Measurements from ENCODE around the gene H19.

The H19 gene

GRCh38 chr11:1982873-1983600 lies 14.6 kb downstream of the H19 start:
- DNase-seq (ENCODE audit: low spot score): no peak

GRCh38 chr11:1979607-1980006 lies 18.0 kb downstream of the H19 start:
- no peak for DNase-seq (ENCODE audit: low spot score)

- no peak for DNase-seq (ENCODE audit: low spot score)
Observed at GRCh38 chr11:1978720-1979473, 18.7 kb downstream of the H19 start.

- DNase-seq (ENCODE audit: low spot score): no peak
Observed at GRCh38 chr11:1975185-1975584, 22.5 kb downstream of the H19 start.

GRCh38 chr11:1970956-1971355 lies 26.7 kb downstream of the H19 start:
- DNase-seq (ENCODE audit: low spot score): no peak

- DNase-seq (ENCODE audit: low spot score): no peak
Observed at GRCh38 chr11:1969776-1970175, 27.9 kb downstream of the H19 start.

GRCh38 chr11:1969035-1969434 lies 28.6 kb downstream of the H19 start:
- DNase-seq (ENCODE audit: low spot score): no peak

- DNase-seq (ENCODE audit: low spot score): no peak
Observed at GRCh38 chr11:1968454-1969002, 29.1 kb downstream of the H19 start.

- DNase-seq (ENCODE audit: low spot score): no peak
Observed at GRCh38 chr11:1967641-1968225, 29.9 kb downstream of the H19 start.

DNA sequence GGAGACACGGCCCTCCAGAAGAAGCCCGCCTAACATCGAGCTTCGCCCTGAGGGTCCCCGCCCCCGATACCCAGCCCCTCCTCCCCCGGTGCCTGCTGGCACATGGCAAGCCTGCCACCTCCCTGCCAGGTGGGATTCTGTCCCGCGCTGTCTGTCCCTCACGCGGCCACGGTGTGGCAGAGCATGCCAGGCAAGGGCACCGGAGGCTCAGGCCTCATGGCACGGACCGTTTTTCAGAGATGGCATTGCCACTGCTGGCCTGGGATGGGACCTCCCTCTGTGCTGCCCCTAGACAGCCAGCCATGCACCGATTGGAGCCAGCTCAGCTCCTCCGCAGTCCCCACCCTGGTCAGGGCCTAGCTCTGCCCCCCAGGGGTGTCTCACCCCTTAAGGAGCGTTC lies 31.1 kb downstream of the H19 start:
- DNase-seq (ENCODE audit: low spot score): no peak

DNA sequence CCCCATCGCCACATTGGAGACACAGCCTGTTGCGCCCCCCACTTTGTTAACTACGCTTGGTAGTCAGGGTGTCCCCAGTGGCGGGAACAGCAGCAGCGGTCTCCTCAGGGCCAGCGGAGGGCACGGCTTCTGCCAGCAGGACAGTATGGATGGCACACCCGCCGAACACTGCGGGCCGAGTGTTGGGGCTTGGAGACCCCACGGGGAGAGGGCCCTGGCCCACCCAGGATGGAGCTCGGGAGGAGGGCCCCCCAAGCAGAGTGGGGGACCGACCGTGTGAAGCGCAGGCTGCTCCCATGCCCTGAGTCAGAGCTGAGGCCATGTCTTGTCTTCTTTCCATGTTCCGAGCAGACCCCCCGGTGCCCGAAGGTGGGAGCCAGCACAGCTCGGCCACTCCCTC lies 32.7 kb downstream of the H19 start:
- DNase-seq (ENCODE audit: low spot score): no peak

GRCh38 chr11:1964348-1964747 lies 33.3 kb downstream of the H19 start:
- no peak for DNase-seq (ENCODE audit: low spot score)

DNA sequence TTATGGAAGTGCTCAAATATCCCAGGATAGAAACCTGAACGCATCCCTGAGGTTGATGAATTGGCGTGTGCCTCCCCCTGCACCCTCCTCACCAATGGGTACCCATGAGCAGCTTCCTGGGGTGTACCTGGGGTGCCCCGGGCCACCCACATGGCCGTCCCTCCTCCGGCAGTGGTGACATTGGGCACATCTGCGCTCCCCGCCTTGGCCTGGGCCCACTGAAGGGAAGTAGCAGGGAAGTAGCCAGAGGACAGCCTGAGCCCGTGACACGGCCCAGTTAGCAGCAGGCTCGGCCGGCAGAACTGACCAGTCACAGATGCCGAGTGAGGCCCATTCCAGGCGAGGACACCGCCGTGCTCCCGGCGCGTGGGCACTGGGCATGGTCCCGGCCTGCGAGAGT lies 33.8 kb downstream of the H19 start:
- DNase-seq (ENCODE audit: low spot score): no peak

DNA sequence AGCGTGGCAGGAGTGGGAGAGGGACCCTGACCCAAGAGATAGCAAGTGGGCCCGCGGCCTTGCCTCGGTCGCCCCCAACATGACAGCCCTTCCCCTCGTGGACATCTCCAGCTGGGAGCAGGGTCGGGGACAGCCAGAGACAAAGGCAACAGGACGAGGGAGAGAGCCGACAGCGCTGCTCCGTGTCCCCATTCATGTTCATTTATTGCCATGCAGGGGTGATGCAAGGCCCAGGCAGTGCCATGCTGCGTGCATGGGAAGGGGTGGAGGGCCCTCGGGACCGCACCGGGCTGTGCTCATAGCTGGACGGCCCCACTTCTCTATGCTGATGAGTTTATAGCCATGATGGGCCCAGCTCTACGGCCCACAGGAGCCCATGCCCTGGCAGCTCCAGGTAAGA lies 37.9 kb downstream of the H19 start:
- no peak for DNase-seq (ENCODE audit: low spot score)

- no peak for DNase-seq (ENCODE audit: low spot score)
Observed at GRCh38 chr11:1958367-1958766, 39.3 kb downstream of the H19 start.

DNA sequence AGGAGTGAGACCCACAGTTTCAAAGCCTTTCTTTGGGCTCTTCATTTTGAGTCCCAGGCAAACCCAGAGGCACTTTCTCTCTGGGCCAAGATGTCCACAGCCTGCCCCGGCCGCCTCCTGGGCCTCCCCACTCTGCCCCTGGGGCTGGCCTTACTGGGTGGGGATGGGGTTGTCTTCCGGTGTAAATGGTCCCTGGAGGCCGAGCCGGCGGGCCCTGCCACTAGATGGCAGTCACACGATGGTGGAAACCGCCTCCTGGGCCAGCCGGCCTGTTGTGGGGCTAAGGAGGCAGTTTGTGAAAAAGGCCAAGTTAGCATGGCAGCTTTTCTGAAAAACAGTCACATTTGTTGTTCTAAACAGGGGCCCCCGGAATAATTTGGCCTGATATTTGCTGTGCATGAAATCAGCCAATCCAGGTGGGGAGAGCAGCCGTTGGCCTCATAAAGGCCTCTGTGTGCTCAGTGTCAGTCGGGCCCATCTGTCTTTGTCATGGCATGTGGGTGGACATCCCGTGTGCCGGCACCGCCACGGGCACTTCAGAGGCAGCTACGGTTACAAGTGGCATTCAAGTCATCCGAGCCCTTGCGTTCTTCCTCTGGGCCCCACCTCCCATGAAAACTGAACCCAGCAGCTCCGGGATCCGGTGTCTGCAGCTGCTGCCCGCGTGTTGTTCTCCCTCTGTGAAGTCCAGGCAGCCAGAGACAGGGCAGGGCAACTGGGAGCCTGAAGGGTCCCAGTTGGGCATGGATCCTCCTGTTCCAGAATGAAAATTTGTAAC lies 44.0 kb downstream of the H19 start:
- no peak for DNase-seq (ENCODE audit: low spot score)

- DNase-seq (ENCODE audit: low spot score): no peak
Observed at GRCh38 chr11:1952806-1953482, 44.7 kb downstream of the H19 start.

GRCh38 chr11:1949922-1950321 lies 47.7 kb downstream of the H19 start:
- DNase-seq (ENCODE audit: low spot score): no peak

GRCh38 chr11:1949302-1949701 lies 48.3 kb downstream of the H19 start:
- no peak for DNase-seq (ENCODE audit: low spot score)

GRCh38 chr11:1948389-1948788 lies 49.3 kb downstream of the H19 start:
- DNase-seq (ENCODE audit: low spot score): no peak

DNA sequence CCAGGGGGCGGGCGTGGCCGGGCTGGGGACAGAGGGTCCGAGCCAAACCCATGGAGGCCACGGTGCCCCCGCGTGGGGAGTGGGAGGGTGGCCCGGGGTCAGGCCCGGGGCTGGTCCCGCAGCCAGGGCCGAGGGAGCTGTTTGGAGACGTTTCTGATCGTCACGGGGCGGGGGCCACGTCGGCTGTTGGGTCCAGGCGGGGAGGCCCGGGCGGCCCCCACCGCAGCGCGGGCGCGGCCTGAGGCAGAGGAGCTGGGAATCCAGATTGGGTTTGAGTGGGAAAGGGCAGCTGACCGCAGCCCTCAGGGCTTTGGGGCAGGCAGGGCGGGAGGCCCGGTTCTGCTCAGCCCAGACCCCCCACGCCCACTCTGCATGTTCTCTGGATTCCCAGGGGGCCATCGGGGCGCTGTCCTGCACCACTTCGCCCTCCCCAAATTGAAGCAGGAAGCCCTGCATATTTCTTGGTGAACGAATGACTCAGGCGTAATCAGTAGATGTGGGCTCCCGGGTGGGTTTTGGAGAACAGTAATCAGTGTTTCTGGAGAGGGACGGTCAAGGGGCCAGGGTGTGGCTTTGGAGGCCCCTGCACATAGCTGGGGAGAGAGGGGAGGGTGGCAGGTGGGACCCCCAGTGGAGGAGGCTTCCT lies 49.9 kb downstream of the H19 start:
- no peak for DNase-seq (ENCODE audit: low spot score)

Measured in HuH-7.5 (cell line).